ENCODE results near the gene PTTG1IP.

- peak; percentile 53 for TF ChIP-seq CTCF (CRISPR knock-in tag; IDR thresholded peaks at IDR 0.05)
- peak; percentile 22; the same call in 1 of the 2 replicates for TF ChIP-seq ZGPAT (CRISPR knock-in tag; IDR thresholded peaks at IDR 0.05)
- TF ChIP-seq NFE2L1 (CRISPR knock-in tag; IDR thresholded peaks at IDR 0.05; ENCODE audit: borderline replicate concordance), result no peak
- TF ChIP-seq ZNF282 (IDR thresholded peaks at IDR 0.05; ENCODE audit: partially characterized antibody), result no peak
- no peak for TF ChIP-seq EHMT2 (IDR thresholded peaks at IDR 0.05; ENCODE audit: borderline replicate concordance, low read depth, low read length)
- TF ChIP-seq KDM6A (CRISPR knock-in tag; IDR thresholded peaks at IDR 0.05; ENCODE audit: low read depth), result no peak
- no peak for TF ChIP-seq RELA (CRISPR knock-in tag; IDR thresholded peaks at IDR 0.05)
- no peak for TF ChIP-seq TEAD3 (CRISPR knock-in tag; optimal IDR thresholded peaks at IDR 0.05; ENCODE audit: borderline replicate concordance)
- TF ChIP-seq MZF1 (CRISPR knock-in tag; IDR thresholded peaks at IDR 0.05; ENCODE audit: borderline replicate concordance), result no peak
Observed at GRCh38 chr21:44907225-44907965, 33.9 kb upstream of the PTTG1IP start.

Measured in HepG2 (cell line).